Measurements from ENCODE around the gene CHERP.

The CHERP gene

DNA sequence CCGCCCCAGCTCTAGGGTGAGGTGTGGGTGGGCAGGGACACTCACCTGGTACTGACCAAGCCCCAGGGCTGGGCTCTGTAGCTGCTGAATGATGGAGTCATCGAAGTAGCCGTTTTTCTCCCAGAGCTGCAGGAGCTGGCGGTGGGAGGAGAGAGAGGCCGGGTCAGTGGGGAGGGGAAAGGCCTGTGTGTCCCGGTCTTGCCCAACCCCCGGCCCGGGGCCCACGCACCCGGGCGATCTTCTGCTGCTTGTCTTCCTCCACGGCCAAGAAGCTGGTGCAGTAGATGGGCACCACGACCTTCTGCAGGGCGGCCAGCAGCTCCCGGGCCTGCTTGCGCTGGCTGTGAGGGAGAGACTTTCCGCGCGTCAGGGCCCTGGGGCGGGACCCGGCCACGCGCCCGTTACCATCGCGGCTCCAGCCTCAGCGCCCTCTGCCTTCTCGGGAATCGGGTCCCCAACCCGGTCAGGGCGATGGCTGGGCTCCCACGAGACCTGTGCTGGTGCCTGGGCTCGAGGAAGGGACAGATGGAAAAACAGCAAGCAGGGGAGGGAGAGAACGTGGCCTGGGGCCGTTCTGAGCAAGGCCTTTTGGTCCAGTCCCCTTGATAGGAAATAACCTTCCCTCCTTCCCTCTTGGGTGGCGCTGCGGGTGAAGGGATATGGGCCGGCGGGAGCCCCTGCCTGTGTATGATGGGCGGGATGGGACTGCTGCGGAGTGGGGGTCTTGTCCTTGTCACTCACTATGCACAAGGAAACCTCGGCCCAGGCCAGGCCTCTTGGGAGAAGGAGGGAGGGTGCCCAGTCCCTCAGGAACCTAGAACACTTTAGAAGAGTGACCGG is 11.5 kb downstream of the CHERP start:
- no peak overlapping the region for H3K4me3 ChIP-seq (ENCODE audit: low read length)
- TF ChIP-seq, protein P1, sequence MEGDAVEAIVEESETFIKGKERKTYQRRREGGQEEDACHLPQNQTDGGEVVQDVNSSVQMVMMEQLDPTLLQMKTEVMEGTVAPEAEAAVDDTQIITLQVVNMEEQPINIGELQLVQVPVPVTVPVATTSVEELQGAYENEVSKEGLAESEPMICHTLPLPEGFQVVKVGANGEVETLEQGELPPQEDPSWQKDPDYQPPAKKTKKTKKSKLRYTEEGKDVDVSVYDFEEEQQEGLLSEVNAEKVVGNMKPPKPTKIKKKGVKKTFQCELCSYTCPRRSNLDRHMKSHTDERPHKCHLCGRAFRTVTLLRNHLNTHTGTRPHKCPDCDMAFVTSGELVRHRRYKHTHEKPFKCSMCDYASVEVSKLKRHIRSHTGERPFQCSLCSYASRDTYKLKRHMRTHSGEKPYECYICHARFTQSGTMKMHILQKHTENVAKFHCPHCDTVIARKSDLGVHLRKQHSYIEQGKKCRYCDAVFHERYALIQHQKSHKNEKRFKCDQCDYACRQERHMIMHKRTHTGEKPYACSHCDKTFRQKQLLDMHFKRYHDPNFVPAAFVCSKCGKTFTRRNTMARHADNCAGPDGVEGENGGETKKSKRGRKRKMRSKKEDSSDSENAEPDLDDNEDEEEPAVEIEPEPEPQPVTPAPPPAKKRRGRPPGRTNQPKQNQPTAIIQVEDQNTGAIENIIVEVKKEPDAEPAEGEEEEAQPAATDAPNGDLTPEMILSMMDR (IDR thresholded peaks at IDR 0.05; ENCODE audit: insufficient read depth, low read depth, low read length, missing control alignments): no peak
- no peak for DNase-seq (ENCODE audit: low read depth)

DNA sequence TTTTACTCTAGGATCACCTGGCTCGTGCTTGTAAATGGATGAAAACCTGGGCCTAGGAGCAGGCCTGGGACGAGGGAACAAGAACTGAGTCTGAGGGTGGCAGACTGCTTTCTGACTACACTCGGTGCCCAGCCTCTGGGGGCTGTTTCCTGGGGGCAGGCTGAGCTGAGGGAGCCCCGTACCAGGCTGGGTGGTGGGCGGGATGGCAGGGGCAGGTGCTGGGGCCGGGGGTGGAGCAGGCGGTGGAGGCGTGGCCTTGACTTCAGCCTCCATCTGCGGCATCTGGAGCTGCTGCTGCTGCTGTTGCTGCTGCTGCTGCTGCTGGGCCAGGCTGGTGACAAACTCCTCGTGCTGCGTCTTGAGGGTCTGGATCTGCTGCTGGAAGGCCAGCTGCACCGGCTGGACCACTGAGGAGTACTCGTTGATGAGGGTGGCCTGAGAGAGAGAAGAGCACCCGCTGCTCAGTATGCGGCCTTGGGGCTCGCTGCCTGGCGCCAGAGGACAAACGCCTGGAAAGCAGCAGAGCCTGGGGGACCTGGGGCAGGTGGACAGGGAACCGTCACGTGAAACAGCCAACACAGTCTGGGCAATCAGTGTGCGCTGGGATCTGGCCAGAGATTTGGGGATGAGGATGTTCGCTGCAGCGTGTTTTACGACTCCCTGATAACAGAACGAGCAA is 12.6 kb downstream of the CHERP start:
- TF ChIP-seq, protein P1 (IDR thresholded peaks at IDR 0.05; ENCODE audit: insufficient read depth, low read depth, low read length, missing control alignments): no peak

DNA sequence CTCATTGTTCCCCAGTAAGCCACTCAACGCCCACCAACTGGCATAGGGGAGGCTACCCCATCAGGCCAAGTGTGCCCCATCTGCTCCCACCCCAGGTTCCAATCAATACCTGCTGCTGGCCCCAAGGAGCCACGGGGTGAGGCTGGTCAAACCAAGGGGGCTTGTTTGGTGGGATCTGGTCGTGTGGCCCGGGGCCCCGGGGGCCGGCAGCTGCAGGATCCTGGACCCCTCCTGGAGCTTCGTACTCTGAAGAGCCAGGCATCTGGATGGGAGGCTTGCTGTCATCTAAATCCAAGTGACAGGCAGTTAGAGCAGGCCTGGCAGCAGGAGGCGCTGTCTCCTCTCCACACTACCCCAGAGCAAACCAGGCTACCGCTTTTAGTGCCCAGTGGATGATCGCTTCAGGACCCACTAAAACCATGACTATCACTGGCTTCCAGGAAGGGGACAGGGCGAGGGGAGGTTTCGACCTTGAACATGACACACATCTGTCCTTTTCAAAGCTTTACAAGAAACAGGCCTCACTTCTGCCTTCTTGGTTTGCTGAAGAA is 14.2 kb downstream of the CHERP start:
- DNase-seq (ENCODE audit: low read depth): peak; percentile 29
- no peak overlapping the region for H3K4me3 ChIP-seq (ENCODE audit: low read length)
- TF ChIP-seq, protein P1 (IDR thresholded peaks at IDR 0.05; ENCODE audit: insufficient read depth, low read depth, low read length, missing control alignments): peak; percentile 44

More for the DNA sequence above, 12.6 kb downstream of the CHERP start:
- no peak for DNase-seq (ENCODE audit: low read depth)
- H3K4me3 ChIP-seq (ENCODE audit: low read length): no peak overlapping the region

- DNase-seq (ENCODE audit: low read depth): peak; percentile 60
- no peak overlapping the region for H3K4me3 ChIP-seq (ENCODE audit: low read length)
- TF ChIP-seq, protein P1 (IDR thresholded peaks at IDR 0.05; ENCODE audit: insufficient read depth, low read depth, low read length, missing control alignments): no peak
Observed at GRCh38 chr19:16527334-16527935, 14.8 kb downstream of the CHERP start.

GRCh38 chr19:16525751-16526481 is 16.3 kb downstream of the CHERP start:
- no peak for DNase-seq (ENCODE audit: low read depth)
- TF ChIP-seq, protein P1 (IDR thresholded peaks at IDR 0.05; ENCODE audit: insufficient read depth, low read depth, low read length, missing control alignments): no peak
- no peak overlapping the region for H3K4me3 ChIP-seq (ENCODE audit: low read length)

DNA sequence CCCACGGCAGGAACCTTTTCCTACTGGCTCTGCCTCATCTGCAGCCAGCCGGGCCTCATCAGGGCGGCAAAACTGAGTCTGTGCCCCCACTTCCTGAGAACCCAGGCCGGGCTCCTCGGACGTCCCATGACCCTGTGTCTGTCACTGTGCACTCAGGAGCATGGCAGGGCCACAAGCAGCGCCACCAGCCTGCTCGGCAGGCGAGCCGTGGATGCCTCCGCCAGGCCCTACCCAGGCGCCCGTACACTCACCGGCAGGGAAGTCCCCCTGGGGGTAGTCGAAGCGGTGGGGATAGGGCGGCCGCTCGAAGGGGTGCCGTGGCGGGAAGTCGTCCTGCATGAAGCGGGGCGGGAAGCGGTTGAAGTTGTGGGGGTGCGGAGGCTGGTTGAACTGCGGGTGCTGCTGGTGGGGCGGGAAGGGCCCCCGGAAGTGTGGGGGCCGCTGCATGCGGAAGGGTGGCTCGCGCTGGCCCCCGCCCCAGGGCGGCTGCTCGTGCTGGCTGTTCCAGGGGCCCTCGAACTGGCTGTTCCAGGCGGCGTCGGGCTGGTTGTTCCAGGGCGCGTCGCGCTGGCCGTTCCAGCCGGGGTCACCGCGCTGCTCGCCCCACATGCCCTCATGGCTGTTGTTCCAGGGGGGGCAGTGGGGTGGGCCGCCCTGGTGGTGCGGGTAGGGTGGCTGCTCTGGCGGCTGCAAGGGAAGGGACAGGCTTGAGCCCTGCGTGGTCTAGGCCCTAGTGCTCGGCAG is 17.1 kb downstream of the CHERP start:
- DNase-seq (ENCODE audit: low read depth): no peak
- TF ChIP-seq, protein P1 (IDR thresholded peaks at IDR 0.05; ENCODE audit: insufficient read depth, low read depth, low read length, missing control alignments): no peak
- no peak overlapping the region for H3K4me3 ChIP-seq (ENCODE audit: low read length)

Data from epithelial cell of esophagus (primary cell).